ENCODE measurements around the gene ARHGEF3.

- TF ChIP-seq POLR2A (IDR thresholded peaks at IDR 0.05), result no peak
- TF ChIP-seq, protein P1, sequence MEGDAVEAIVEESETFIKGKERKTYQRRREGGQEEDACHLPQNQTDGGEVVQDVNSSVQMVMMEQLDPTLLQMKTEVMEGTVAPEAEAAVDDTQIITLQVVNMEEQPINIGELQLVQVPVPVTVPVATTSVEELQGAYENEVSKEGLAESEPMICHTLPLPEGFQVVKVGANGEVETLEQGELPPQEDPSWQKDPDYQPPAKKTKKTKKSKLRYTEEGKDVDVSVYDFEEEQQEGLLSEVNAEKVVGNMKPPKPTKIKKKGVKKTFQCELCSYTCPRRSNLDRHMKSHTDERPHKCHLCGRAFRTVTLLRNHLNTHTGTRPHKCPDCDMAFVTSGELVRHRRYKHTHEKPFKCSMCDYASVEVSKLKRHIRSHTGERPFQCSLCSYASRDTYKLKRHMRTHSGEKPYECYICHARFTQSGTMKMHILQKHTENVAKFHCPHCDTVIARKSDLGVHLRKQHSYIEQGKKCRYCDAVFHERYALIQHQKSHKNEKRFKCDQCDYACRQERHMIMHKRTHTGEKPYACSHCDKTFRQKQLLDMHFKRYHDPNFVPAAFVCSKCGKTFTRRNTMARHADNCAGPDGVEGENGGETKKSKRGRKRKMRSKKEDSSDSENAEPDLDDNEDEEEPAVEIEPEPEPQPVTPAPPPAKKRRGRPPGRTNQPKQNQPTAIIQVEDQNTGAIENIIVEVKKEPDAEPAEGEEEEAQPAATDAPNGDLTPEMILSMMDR (IDR thresholded peaks at IDR 0.05), result no peak
These were observed 27.8 kb downstream of the ARHGEF3 start for GRCh38 chr3:56773986-56774385.

Measured in sigmoid colon (tissue), 3 donors.